Peyer's patch (tissue), 4 donors: Measurements from ENCODE around the gene ADAMTSL3.

ENCODE experiments used
- POLR2A ChIP-seq, 2 donors: fragments of 450-650 bp; IDR thresholded peaks; one replicate each; pipeline ENCODE4 v1.5.1; 2017; ENCODE audit warnings: antibody characterized with exemption in 2 of 2, mild to moderate bottlenecking in 2 of 2, moderate library complexity in 2 of 2
- TF ChIP-seq, protein P1 (sequence below), 6 experiments: fragments of 450-650 bp in 4 of 6; fragments of 200-600 bp in 2 of 6; sonication (generic) in 1 of 6; IDR thresholded peaks; one replicate each; pipeline ENCODE4 v1.5.1; 2017 to 2019; ENCODE audit warnings: antibody characterized with exemption in 6 of 6, mild to moderate bottlenecking in 3 of 6, moderate library complexity in 1 of 6

DNA sequence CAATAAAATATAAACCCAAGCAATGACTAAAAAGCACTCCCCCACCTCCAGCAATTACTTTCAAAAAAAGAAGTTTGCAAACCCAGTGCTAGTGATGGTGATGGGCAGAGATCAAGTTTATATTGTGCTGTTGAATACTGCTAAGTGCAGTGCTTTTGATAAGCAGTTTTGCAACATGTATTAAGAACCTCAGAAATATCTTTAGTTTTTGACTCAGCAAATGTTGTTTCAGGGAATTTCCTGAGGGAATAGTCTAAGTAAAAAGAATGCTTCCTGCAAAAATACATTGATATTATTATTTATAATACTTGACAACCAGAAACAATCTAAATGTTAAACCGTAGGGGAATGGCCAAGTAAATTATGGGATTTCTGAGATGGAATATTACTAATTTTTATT, 69.3 kb downstream of the ADAMTSL3 start:
- TF ChIP-seq, protein P1, sequence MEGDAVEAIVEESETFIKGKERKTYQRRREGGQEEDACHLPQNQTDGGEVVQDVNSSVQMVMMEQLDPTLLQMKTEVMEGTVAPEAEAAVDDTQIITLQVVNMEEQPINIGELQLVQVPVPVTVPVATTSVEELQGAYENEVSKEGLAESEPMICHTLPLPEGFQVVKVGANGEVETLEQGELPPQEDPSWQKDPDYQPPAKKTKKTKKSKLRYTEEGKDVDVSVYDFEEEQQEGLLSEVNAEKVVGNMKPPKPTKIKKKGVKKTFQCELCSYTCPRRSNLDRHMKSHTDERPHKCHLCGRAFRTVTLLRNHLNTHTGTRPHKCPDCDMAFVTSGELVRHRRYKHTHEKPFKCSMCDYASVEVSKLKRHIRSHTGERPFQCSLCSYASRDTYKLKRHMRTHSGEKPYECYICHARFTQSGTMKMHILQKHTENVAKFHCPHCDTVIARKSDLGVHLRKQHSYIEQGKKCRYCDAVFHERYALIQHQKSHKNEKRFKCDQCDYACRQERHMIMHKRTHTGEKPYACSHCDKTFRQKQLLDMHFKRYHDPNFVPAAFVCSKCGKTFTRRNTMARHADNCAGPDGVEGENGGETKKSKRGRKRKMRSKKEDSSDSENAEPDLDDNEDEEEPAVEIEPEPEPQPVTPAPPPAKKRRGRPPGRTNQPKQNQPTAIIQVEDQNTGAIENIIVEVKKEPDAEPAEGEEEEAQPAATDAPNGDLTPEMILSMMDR (IDR thresholded peaks at IDR 0.05), result no peak
- TF ChIP-seq POLR2A (IDR thresholded peaks at IDR 0.05), result no peak
